CD4-positive, alpha-beta memory T cell (primary cell): ENCODE measurements around the gene DNAJB6. TPM values are rescaled to one million over a fixed set of nuclear protein-coding genes. Genes with fewer than 3 reads are reported as not detected.
A peak's percentile ranks its signal among the peaks of the same experiment; 100 is the strongest.

ENCODE experiments used
- CTCF ChIA-PET: fragments of 350-600 bp; sonication (Branson Sonifier 250); formaldehyde crosslinking; loops from one replicate; lab custom pipeline; 2021; ENCODE audit warnings: inconsistent platforms; ENCODE audit not compliant: partially characterized antibody; lab: Charles Lee
- POLR2A ChIA-PET: fragments of 350-600 bp; sonication (Branson Sonifier 250); formaldehyde crosslinking; loops from one replicate; lab custom pipeline; 2021; ENCODE audit not compliant: partially characterized antibody; lab: Charles Lee
- DNase-seq, 5 donors: peaks; one replicate each; pipeline versions ENCODE4 v3.0.0 to v3.0.0-alpha.2; 2020 to 2022; ENCODE audit warnings: mixed read lengths in 1 of 5
- H3K27ac ChIP-seq: one replicate; pipeline ENCODE4 v1.7.0; 2013; ENCODE audit warnings: low read depth, low read length
- H3K27me3 ChIP-seq: 2 replicates; pipeline ENCODE4 v1.7.0; 2013; ENCODE audit warnings: mild to moderate bottlenecking, low read length, moderate library complexity; ENCODE audit not compliant: insufficient read depth
- H3K36me3 ChIP-seq: 2 replicates; pipeline ENCODE4 v1.7.0; 2013; ENCODE audit warnings: mild to moderate bottlenecking, low read length, moderate library complexity; ENCODE audit not compliant: insufficient read depth
- H3K4me1 ChIP-seq: 2 replicates; pipeline ENCODE4 v1.7.0; 2013; ENCODE audit warnings: mild to moderate bottlenecking, low read length, moderate library complexity; ENCODE audit not compliant: insufficient read depth
- H3K4me3 ChIP-seq, 2 donors: one replicate each; pipeline ENCODE4 v1.7.0; 2013; ENCODE audit warnings: low read length in 2 of 2, mild to moderate bottlenecking in 1 of 2
- H3K9me3 ChIP-seq, 2 donors: one replicate each; pipeline ENCODE4 v1.7.0; 2013; ENCODE audit warnings: low read length in 2 of 2, control low read depth in 1 of 2; ENCODE audit not compliant: control insufficient read depth in 1 of 2
- H3K27ac Mint-ChIP-seq, 7 donors: one replicate each; pipeline ENCODE4 v1.8.0; 2020 to 2021; ENCODE audit warnings: mixed read lengths in 7 of 7, mild to moderate bottlenecking in 6 of 7, inconsistent platforms in 3 of 7, moderate library complexity in 3 of 7
- H3K27me3 Mint-ChIP-seq, 2 donors: one replicate each; pipeline ENCODE4 v1.8.0; 2020 to 2021; ENCODE audit warnings: mixed read lengths in 2 of 2
- H3K36me3 Mint-ChIP-seq, 2 donors: one replicate each; pipeline ENCODE4 v1.8.0; 2020 to 2021; ENCODE audit warnings: mixed read lengths in 2 of 2, inconsistent platforms in 1 of 2, mild to moderate bottlenecking in 1 of 2
- H3K4me1 Mint-ChIP-seq, 4 donors: one replicate each; pipeline ENCODE4 v1.8.0; 2020 to 2021; ENCODE audit warnings: mixed read lengths in 4 of 4, mild to moderate bottlenecking in 1 of 4
- H3K4me3 Mint-ChIP-seq, 8 donors: one replicate each; pipeline ENCODE4 v1.8.0; 2020 to 2021; ENCODE audit warnings: mixed read lengths in 8 of 8, mild to moderate bottlenecking in 7 of 8, moderate library complexity in 6 of 8, inconsistent platforms in 3 of 8
- H3K9me3 Mint-ChIP-seq, 8 donors: one replicate each; pipeline ENCODE4 v1.8.0; 2020 to 2021; ENCODE audit warnings: mixed read lengths in 8 of 8, mild to moderate bottlenecking in 5 of 8, inconsistent platforms in 3 of 8, moderate library complexity in 1 of 8
- intact Hi-C: fragments of 100-400 bp; cut with micrococcal nuclease; formaldehyde crosslinking; loops from one replicate; pipeline ENCODE4 v1.15.1; 2023
- polyA plus RNA-seq, 2 donors: library from polyadenylated mRNA; unstranded; fragments of 300-500 nt; fragmentation: Illumina TruSeq; gene quantifications; one replicate each; pipeline ENCODE4 v1.2.3, GENCODE V29; 2021
- total RNA-seq, 2 experiments: library from RNA; stranded (reverse); gene quantifications; one replicate each; pipeline ENCODE4 v1.2.3, GENCODE V29; 2021

DNAJB6 gene
- total and polyA plus RNA-seq, 4 experiments from 2014 or later, result 85.6 to 169 (median 103) TPM

DNA sequence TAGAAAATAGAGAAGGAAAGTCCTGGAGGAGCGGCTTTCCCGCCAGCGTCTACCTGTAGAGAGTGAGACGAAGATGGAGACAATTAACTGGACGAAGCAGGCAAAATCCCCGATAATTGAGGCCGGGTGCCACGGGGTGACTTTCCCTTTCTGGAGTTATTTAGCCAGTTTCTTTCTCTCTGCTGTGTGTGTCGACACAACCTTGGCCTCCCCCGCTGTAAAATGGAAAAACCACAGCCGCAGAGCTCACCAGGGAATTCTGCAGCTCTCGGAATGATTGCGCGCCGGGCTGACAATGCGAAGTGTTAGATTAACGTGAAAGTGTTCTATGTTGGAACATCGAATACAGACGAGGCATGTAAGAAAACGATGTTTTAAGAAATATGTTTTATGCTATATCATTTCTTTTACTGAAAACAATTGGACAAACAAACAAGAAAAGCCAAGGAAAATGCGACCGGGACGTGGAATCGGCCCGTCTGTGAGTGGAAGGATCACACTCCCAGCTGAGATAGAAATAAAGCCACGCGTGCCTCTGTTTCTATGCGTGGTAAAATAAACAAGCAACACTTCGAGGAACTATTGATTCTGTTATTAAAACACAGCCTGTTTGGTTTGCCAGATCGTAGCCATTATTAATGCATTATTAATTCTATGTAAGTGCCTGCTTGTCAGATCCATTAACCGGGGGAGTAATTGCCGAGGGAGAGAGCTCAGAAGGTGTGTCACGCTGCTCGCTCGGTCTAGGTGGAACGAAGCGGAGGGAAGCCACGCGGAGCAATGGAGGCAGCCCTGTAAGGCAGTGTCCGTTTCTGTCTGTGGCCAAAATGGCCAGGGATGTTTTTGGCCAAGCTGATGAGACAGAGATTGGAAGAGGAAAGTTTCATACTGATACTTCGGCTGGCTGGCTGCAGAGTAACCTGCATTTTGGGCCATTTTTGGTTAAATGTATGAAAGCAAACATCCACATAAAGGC lies 129.4 kb downstream of the DNAJB6 start:
- no peaks in the 10 kb centered on the region for H3K36me3 Mint-ChIP-seq
- H3K27ac Mint-ChIP-seq, result peak overlapping the region in 1 of 7 donors; percentile 74
- Histone ChIP-seq H3K27me3 (no peaks in the 10 kb centered on the region), H3K9me3 (no peaks in the 10 kb centered on the region), H3K36me3 (no peaks in the 10 kb centered on the region), H3K4me3 (no peak overlapping the region), H3K4me1 (peaks cover 7% of the 10 kb centered on the region), H3K27ac (no peak overlapping the region)
- H3K4me1 Mint-ChIP-seq, result peaks cover 14 to 22% (median 17%) of the 10 kb centered on the region in 4 donors
- H3K4me3 Mint-ChIP-seq, result no peak overlapping the region
- ChIA-PET CTCF (no interaction called here), POLR2A (interaction anchor here (1.0 kb wide), 1 partner anchor 128 kb away, joined by 3 read pairs; no protein-coding TSS in a partner anchor)
- H3K27me3 Mint-ChIP-seq, result no peaks in the 10 kb centered on the region
- no peak for DNase-seq
- H3K9me3 Mint-ChIP-seq, result peaks cover 0 to 4% (median 0%) of the 10 kb centered on the region in 8 donors
- intact Hi-C loops, result no loop called here

GRCh38 chr7:157466867-157467261 lies 130.1 kb downstream of the DNAJB6 start:
- no peaks in the 10 kb centered on the region for H3K9me3 ChIP-seq
- DNase-seq, result no peak
- H3K36me3 Mint-ChIP-seq, result no peaks in the 10 kb centered on the region
- CTCF ChIA-PET, result no interaction called here
- no peaks in the 10 kb centered on the region for H3K36me3 ChIP-seq
- no peak overlapping the region for H3K4me3 Mint-ChIP-seq
- no peak overlapping the region for H3K4me3 ChIP-seq
- intact Hi-C loops, result no loop called here
- H3K27me3 ChIP-seq, result no peaks in the 10 kb centered on the region
- H3K27ac Mint-ChIP-seq, result no peak overlapping the region
- peaks cover 0 to 4% (median under 1%) of the 10 kb centered on the region in 8 donors for H3K9me3 Mint-ChIP-seq
- POLR2A ChIA-PET, result interaction anchor here (1.0 kb wide), 1 partner anchor 129 kb away, joined by 3 read pairs; no protein-coding TSS in a partner anchor
- H3K27me3 Mint-ChIP-seq, result no peaks in the 10 kb centered on the region
- H3K4me1 Mint-ChIP-seq, result peaks cover 18 to 24% (median 20%) of the 10 kb centered on the region in 4 donors
- H3K4me1 ChIP-seq, result peaks cover 13% of the 10 kb centered on the region
- no peak overlapping the region for H3K27ac ChIP-seq

Other genes with a start within 250 kb of the DNAJB6 start
- gene UBE3C, start 198.1 kb upstream of the DNAJB6 start, total RNA-seq, result 10 to 100 TPM; 57.5 to 59.7 TPM
- gene UBE3C, start 198.1 kb upstream of the DNAJB6 start, polyA plus RNA-seq, result 10 to 100 TPM; 32.6 to 36.2 TPM